Erythroblast (primary cell): ENCODE measurements around the gene MUC16.

Experiments
- GATA1 ChIP-seq: IDR thresholded peaks from 2 replicates; pipeline ENCODE4 v1.6.1; 2011; ENCODE audit warnings: low read depth, mild to moderate bottlenecking, control low read depth, low read length, moderate library complexity
- POLR2A ChIP-seq: IDR thresholded peaks from 2 replicates; pipeline ENCODE4 v1.6.1; 2011; ENCODE audit warnings: mild to moderate bottlenecking, low read length

DNA sequence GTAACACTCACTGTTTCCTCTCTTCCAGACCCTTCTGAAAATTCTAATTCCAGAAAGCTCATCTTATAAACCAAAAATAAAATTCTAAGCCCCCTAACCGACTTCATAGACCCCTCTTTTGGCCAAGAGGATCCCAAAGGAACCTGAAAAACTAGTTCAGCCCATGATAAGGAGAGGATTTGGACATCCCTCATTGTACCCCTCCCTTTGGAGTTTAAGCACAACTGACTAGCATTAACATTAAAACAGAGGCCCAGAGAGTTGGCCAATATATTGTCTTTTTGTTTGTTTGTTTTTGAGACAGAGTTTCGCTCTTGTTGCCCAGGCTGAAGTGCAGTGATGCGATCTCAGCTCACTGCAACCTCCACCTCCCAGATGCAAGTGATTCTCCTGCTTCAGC, 34.2 kb upstream of the MUC16 start:
- TF ChIP-seq POLR2A (no peak), GATA1 (no peak)
